H1 (cell line): ENCODE results near the gene ADPRHL1. TPM values are rescaled to one million over a fixed set of nuclear protein-coding genes. Genes with fewer than 3 reads are reported as not detected.

Experiments used
- GTF2F1 ChIP-seq: IDR thresholded peaks from 2 replicates; pipeline ENCODE4 v1.6.1; 2012; ENCODE audit warnings: low read depth, low read length, improper control_type of control experiment, borderline replicate concordance
- KDM4A ChIP-seq: IDR thresholded peaks from one replicate; pipeline ENCODE4 v1.7.1; 2012; ENCODE audit warnings: low read depth, mild to moderate bottlenecking, moderate library complexity, low read length, inconsistent platforms; ENCODE audit not compliant: severe bottlenecking
- RAD21 ChIP-seq, 2 experiments: IDR thresholded peaks in 1 of 2; conservative IDR thresholded peaks in 1 of 2; 2 replicates each; pipeline ENCODE4 v1.6.1; 2011; ENCODE audit warnings: low read depth in 2 of 2, low read length in 2 of 2, improper control_type of control experiment in 1 of 2, inconsistent platforms in 1 of 2, mild to moderate bottlenecking in 1 of 2, moderate library complexity in 1 of 2
- RNF2 ChIP-seq: fragments of 200-900, 300-1000 bp; sonication (generic); IDR thresholded peaks from 2 replicates; pipeline ENCODE4 v1.7.1; 2016; ENCODE audit warnings: borderline replicate concordance, low read depth, mild to moderate bottlenecking, antibody characterized with exemption, low read length; ENCODE audit not compliant: poor library complexity, severe bottlenecking; ENCODE audit errors: missing control alignments
- SIRT6 ChIP-seq: IDR thresholded peaks from one replicate; pipeline ENCODE4 v1.7.1; 2012; ENCODE audit warnings: low read length, inconsistent platforms
- SP2 ChIP-seq: IDR thresholded peaks from 2 replicates; pipeline ENCODE4 v1.6.1; 2012; ENCODE audit warnings: mild to moderate bottlenecking, low read length, inconsistent platforms
- polyA plus RNA-seq, 7 experiments: library from polyadenylated mRNA; depleted of rRNA in 3 of 7; stranded (reverse) in 5 of 7; unstranded in 2 of 7; fragments of >200 nt in 5 of 7; fragments of 200-250 nt in 2 of 7; gene quantifications; 1 replicate in 5 of 7; 2 replicates in 1 of 7; 4 replicates in 1 of 7; pipeline versions ENCODE4 v1.2.1 to v1.2.3, GENCODE V29; 2011 to 2013; ENCODE audit warnings: missing spikeins in 2 of 7, mixed read lengths in 2 of 7
- total RNA-seq: library from RNA; stranded (reverse); fragmentation: NEBNext Ultra II Directional; extraction: Animal tissue kit (Norgen Biotek cat#: 25700); gene quantifications from 2 replicates; pipeline ENCODE4 v1.2.1, GENCODE V29; 2021

ADPRHL1 gene
- total and polyA plus RNA-seq, 2 of the 8 experiments (the other 6 are each of a cell fraction or from before 2014, with no cell fraction given): 0.74 to 1.7 TPM

DNA sequence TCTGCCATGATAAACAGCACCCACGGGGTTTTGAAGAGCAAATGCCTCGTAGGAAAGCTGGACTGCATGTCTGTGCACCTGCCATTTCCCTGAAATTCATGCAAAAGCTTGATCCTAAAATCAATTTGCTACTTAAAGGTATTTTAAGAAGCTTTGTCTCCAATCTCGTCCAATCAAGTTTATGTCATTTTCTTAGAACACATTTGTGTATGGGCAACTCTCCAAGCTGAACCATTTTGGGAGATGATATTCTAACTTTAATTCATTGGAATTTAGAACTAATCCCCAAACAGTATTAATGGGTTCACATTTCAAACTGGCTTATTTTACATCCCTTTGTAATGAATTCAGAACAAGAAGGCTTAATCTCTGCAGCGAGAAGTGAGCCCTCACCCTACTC, 822 bp downstream of the ADPRHL1 start (continued):
- TF ChIP-seq RNF2: no peak
- TF ChIP-seq SIRT6: no peak
- no peak for TF ChIP-seq SP2
- TF ChIP-seq RAD21 (IDR thresholded peaks at IDR 0.05 in 1 of 2, conservative IDR thresholded peaks at IDR 0.05 in 1 of 2; ENCODE audit: low read depth in 2 of 2, low read length in 2 of 2): no peak
- no peak for TF ChIP-seq GTF2F1
- no peak for TF ChIP-seq KDM4A
- TF ChIP-seq, all 59 proteins: peak for 0
